Measurements from ENCODE around the gene HOXD8. TPM values are rescaled to one million over a fixed set of nuclear protein-coding genes. Genes with fewer than 3 reads are reported as not detected.

The HOXD8 gene
- total RNA-seq, 1 experiment from 2014 or later, result not detected

DNA sequence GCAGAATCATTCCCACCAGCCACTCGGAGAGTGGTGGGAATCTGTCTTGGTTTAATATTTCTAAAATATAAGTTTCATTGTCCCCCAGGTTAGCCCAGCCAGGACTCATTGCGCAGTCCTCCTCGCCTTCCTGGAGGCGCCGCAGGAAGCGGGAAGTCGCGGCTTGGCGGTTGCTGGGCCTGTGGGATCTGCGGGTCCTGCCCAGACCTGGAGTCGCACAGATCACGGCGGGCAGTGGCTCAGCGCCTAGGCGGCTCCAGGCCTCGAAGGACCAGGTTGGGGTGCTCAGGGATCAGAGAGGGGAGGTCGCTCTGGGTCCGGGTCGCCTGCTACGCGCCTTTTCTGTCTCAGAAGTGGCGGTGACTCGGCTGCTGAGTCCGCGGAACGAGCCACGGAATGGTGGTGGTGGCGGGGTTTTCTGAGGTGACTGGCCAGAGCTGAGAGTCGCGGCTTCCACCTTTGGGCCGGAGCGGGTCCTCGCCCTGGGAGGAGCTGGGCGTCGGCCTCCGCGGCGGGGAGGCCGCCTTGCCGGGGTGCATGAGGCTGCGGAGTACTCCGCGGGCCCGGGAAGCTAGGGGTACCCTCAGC is 30.3 kb downstream of the HOXD8 start:
- Histone ChIP-seq H3K27ac (ENCODE audit: low read length) (no peak overlapping the region), H3K36me3 (ENCODE audit: control insufficient read depth, insufficient read depth, low read length) (no peaks in the 10 kb centered on the region), H3K9me3 (ENCODE audit: control insufficient read depth, insufficient read depth, low read depth, low read length) (no peaks in the 10 kb centered on the region), H3K4me1 (ENCODE audit: control insufficient read depth, insufficient read depth, low read length) (peaks cover 3% of the 10 kb centered on the region; the same call in 1 of the 2 replicates), H3K4me3 (ENCODE audit: low read depth in 2 of 2, low read length in 2 of 2) (no peak overlapping the region), H3K27me3 (ENCODE audit: control insufficient read depth, insufficient read depth, low read length) (peaks cover 2% of the 10 kb centered on the region; the same call in 1 of the 2 replicates)
- ATAC-seq (no peak), DNase-seq (ENCODE audit: low read depth, low spot score) (no peak)
- POLR2A ChIA-PET, result no interaction called here
- intact Hi-C loops (cut with micrococcal nuclease; ENCODE audit: unreplicated experiment), result no loop called here
- TF ChIP-seq, protein P1, sequence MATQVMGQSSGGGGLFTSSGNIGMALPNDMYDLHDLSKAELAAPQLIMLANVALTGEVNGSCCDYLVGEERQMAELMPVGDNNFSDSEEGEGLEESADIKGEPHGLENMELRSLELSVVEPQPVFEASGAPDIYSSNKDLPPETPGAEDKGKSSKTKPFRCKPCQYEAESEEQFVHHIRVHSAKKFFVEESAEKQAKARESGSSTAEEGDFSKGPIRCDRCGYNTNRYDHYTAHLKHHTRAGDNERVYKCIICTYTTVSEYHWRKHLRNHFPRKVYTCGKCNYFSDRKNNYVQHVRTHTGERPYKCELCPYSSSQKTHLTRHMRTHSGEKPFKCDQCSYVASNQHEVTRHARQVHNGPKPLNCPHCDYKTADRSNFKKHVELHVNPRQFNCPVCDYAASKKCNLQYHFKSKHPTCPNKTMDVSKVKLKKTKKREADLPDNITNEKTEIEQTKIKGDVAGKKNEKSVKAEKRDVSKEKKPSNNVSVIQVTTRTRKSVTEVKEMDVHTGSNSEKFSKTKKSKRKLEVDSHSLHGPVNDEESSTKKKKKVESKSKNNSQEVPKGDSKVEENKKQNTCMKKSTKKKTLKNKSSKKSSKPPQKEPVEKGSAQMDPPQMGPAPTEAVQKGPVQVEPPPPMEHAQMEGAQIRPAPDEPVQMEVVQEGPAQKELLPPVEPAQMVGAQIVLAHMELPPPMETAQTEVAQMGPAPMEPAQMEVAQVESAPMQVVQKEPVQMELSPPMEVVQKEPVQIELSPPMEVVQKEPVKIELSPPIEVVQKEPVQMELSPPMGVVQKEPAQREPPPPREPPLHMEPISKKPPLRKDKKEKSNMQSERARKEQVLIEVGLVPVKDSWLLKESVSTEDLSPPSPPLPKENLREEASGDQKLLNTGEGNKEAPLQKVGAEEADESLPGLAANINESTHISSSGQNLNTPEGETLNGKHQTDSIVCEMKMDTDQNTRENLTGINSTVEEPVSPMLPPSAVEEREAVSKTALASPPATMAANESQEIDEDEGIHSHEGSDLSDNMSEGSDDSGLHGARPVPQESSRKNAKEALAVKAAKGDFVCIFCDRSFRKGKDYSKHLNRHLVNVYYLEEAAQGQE (IDR thresholded peaks at IDR 0.05; ENCODE audit: insufficient read depth in 1 of 2, low read depth in 2 of 2, low read length in 1 of 2), result no peak
- TF ChIP-seq SIN3A (IDR thresholded peaks at IDR 0.05; ENCODE audit: borderline replicate concordance, insufficient read depth, low read depth, low read length), result no peak
- no peak for TF ChIP-seq POLR2AphosphoS5 (IDR thresholded peaks at IDR 0.05; ENCODE audit: low read depth, low read length)
- TF ChIP-seq, protein P2, sequence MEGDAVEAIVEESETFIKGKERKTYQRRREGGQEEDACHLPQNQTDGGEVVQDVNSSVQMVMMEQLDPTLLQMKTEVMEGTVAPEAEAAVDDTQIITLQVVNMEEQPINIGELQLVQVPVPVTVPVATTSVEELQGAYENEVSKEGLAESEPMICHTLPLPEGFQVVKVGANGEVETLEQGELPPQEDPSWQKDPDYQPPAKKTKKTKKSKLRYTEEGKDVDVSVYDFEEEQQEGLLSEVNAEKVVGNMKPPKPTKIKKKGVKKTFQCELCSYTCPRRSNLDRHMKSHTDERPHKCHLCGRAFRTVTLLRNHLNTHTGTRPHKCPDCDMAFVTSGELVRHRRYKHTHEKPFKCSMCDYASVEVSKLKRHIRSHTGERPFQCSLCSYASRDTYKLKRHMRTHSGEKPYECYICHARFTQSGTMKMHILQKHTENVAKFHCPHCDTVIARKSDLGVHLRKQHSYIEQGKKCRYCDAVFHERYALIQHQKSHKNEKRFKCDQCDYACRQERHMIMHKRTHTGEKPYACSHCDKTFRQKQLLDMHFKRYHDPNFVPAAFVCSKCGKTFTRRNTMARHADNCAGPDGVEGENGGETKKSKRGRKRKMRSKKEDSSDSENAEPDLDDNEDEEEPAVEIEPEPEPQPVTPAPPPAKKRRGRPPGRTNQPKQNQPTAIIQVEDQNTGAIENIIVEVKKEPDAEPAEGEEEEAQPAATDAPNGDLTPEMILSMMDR (IDR thresholded peaks at IDR 0.05), result no peak
- no peak for TF ChIP-seq TCF7L2 (IDR thresholded peaks at IDR 0.05; ENCODE audit: low read depth, low read length)
- in situ Hi-C loops (cut with HindIII; ENCODE audit: low pct_unique_long_range_greater_than_20kb, low sequenced_read_pairs), result no loop called here
- CTCF ChIA-PET, result no interaction called here
- no TSS peak for BruUV-seq (replicated peaks)

DNA sequence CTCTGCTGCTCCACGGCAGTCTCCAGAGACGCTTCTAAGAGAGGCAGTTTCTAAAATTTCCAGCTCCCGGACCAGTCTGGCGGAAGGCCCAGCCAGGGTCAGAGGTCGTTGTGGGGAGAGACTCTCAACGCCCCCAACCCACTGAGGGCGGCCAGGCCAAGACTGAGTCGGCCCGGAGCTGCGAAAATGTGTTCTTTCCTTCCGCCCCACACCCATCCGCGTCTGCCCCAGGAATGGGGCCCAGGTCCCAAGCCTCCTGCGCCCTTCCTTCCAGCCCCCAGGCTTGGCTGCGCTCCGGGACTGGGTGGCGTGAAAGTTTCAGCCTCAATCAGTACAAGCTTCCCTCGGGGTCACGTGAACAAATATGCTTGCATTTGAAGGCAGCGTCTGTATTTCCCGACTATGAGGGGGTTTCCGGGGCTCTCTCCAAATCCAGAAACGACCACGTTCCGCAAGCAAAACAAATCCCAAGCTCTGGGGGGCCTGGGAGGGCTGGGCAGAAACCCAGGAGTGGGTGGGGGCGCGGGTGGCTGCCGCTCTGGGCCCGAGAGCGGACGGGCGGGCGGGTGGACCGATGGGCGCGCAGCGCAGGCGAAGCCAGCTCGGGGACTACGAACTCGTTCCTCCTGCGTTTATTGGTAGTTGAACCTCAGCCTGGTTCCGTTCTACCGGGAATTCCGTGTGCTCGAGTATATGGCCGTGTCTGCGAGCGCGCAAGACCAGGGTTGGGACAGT is 30.9 kb downstream of the HOXD8 start:
- no peak for DNase-seq (ENCODE audit: low read depth, low spot score)
- POLR2A ChIA-PET, result no interaction called here
- no peak for ATAC-seq
- Histone ChIP-seq H3K36me3 (ENCODE audit: control insufficient read depth, insufficient read depth, low read length) (no peaks in the 10 kb centered on the region), H3K9me3 (ENCODE audit: control insufficient read depth, insufficient read depth, low read depth, low read length) (no peaks in the 10 kb centered on the region), H3K4me3 (ENCODE audit: low read depth in 2 of 2, low read length in 2 of 2) (no peak overlapping the region), H3K27me3 (ENCODE audit: control insufficient read depth, insufficient read depth, low read length) (no peaks in the 10 kb centered on the region; the same call in 1 of the 2 replicates), H3K27ac (ENCODE audit: low read length) (no peak overlapping the region), H3K4me1 (ENCODE audit: control insufficient read depth, insufficient read depth, low read length) (peaks cover 3% of the 10 kb centered on the region; the same call in 1 of the 2 replicates)
- intact Hi-C loops (cut with micrococcal nuclease; ENCODE audit: unreplicated experiment), result no loop called here
- CTCF ChIA-PET, result no interaction called here
- in situ Hi-C loops (cut with HindIII; ENCODE audit: low pct_unique_long_range_greater_than_20kb, low sequenced_read_pairs), result no loop called here
- TF ChIP-seq SIN3A (IDR thresholded peaks at IDR 0.05; ENCODE audit: borderline replicate concordance, insufficient read depth, low read depth, low read length) (no peak), POLR2AphosphoS5 (IDR thresholded peaks at IDR 0.05; ENCODE audit: low read depth, low read length) (no peak), TCF7L2 (IDR thresholded peaks at IDR 0.05; ENCODE audit: low read depth, low read length) (no peak)
- TF ChIP-seq, protein P1 (IDR thresholded peaks at IDR 0.05; ENCODE audit: insufficient read depth in 1 of 2, low read depth in 2 of 2, low read length in 1 of 2), result no peak
- TF ChIP-seq, protein P2 (IDR thresholded peaks at IDR 0.05), result no peak
- no TSS peak for BruUV-seq (replicated peaks)
